ENCODE measurements around the gene TPSAB1. TPM values are rescaled to one million over a fixed set of nuclear protein-coding genes. Genes with fewer than 3 reads are reported as not detected.

The TPSAB1 gene
- total RNA-seq, 1 experiment from 2014 or later: not detected

DNA sequence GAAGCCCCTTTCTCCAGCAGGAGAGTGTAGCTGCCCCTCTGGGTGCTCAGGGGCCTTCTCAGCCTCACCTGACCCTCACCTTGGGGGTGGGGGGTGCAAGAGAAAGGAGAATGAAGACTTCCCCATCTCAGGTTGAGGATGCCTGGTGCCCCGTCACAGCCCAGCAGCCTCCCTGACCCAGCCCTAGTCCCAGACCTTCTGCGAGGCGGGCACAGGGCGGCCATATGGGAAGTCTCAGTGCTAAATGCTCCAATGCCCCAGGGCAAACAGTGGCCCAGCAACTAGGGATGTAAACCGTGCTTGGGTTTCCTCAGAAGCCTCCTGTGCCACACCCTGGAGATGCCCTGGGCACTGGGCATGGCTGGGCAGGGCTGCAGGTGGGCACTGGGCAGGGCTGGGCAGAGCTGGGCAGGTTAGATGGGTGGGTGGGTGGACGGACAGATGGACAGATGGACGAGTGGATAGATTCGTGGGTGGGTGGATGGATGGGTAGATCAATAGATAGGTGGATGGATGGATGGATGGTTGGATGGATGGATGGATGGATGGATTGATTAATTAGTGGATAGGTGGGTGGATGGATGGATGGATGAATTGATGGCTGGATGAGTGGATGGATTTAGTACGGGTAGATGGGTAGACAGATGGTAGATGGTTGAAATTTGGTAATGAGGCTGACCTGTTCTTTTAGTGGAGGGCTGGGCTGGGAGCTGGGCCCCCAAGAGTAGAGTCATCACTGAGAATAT, 32.1 kb downstream of the TPSAB1 start:
- H3K4me1 Mint-ChIP-seq (ENCODE audit: low read depth, unreplicated experiment): no peaks in the 10 kb centered on the region
- no TSS peak for BruUV-seq (replicated peaks)
- POLR2A ChIA-PET: no interaction called here
- H3K9me3 ChIP-seq: no peaks in the 10 kb centered on the region
- no peak overlapping the region for H3K4me3 Mint-ChIP-seq (ENCODE audit: unreplicated experiment)
- intact Hi-C loops (cut with micrococcal nuclease; ENCODE audit: unreplicated experiment): no loop called here
- H3K36me3 ChIP-seq (ENCODE audit: control insufficient read depth, insufficient read depth, low read length): no peaks in the 10 kb centered on the region
- H3K27me3 ChIP-seq (replicated peaks; ENCODE audit: control insufficient read depth, insufficient read depth, low read length): no peaks in the 10 kb centered on the region; the same call in 1 of the 2 replicates
- H3K4me3 ChIP-seq (ENCODE audit: low read depth, low read length): no peak overlapping the region
- peaks cover 7% of the 10 kb centered on the region for H3K9me3 Mint-ChIP-seq (ENCODE audit: unreplicated experiment)
- TF ChIP-seq CTCF (IDR thresholded peaks at IDR 0.05; ENCODE audit: insufficient read depth in 1 of 2, low read depth in 1 of 2, low read length in 1 of 2, severe bottlenecking in 1 of 2, unreplicated experiment in 1 of 2): no peak
- H3K27ac Mint-ChIP-seq (ENCODE audit: unreplicated experiment): no peak overlapping the region
- no peak for DNase-seq
- peaks cover 2% of the 10 kb centered on the region for H3K27me3 Mint-ChIP-seq (ENCODE audit: insufficient read depth, unreplicated experiment)
- CTCF ChIA-PET: no interaction called here
- H3K4me1 ChIP-seq: no peaks in the 10 kb centered on the region
- no peaks in the 10 kb centered on the region for H3K36me3 Mint-ChIP-seq (ENCODE audit: insufficient read depth, unreplicated experiment)

- Mint-ChIP-seq H3K27me3 (ENCODE audit: insufficient read depth, unreplicated experiment) (peaks cover 2% of the 10 kb centered on the region), H3K9me3 (ENCODE audit: unreplicated experiment) (peaks cover 7% of the 10 kb centered on the region), H3K4me1 (ENCODE audit: low read depth, unreplicated experiment) (no peaks in the 10 kb centered on the region), H3K4me3 (ENCODE audit: unreplicated experiment) (no peak overlapping the region), H3K36me3 (ENCODE audit: insufficient read depth, unreplicated experiment) (no peaks in the 10 kb centered on the region), H3K27ac (ENCODE audit: unreplicated experiment) (no peak overlapping the region)
- Histone ChIP-seq H3K27me3 (replicated peaks; ENCODE audit: control insufficient read depth, insufficient read depth, low read length) (no peaks in the 10 kb centered on the region; the same call in 1 of the 2 replicates), H3K4me1 (no peaks in the 10 kb centered on the region), H3K36me3 (ENCODE audit: control insufficient read depth, insufficient read depth, low read length) (no peaks in the 10 kb centered on the region), H3K4me3 (ENCODE audit: low read depth, low read length) (no peak overlapping the region), H3K9me3 (no peaks in the 10 kb centered on the region)
- intact Hi-C loops (cut with micrococcal nuclease; ENCODE audit: unreplicated experiment): no loop called here
- TF ChIP-seq CTCF (IDR thresholded peaks at IDR 0.05; ENCODE audit: insufficient read depth in 1 of 2, low read depth in 1 of 2, low read length in 1 of 2, severe bottlenecking in 1 of 2, unreplicated experiment in 1 of 2): no peak
- ChIA-PET POLR2A (no interaction called here), CTCF (no interaction called here)
- DNase-seq: no peak
- no TSS peak for BruUV-seq (replicated peaks)
These were observed 33.3 kb downstream of the TPSAB1 start for GRCh38 chr16:1273816-1274215.

- no peak for TF ChIP-seq CTCF (IDR thresholded peaks at IDR 0.05; ENCODE audit: insufficient read depth in 1 of 2, low read depth in 1 of 2, low read length in 1 of 2, severe bottlenecking in 1 of 2, unreplicated experiment in 1 of 2)
- no TSS peak for BruUV-seq (replicated peaks)
These were observed 34.3 kb downstream of the TPSAB1 start for GRCh38 chr16:1274767-1275166.

More at GRCh38 chr16:1274767-1275166, 34.3 kb downstream of the TPSAB1 start:
- H3K9me3 Mint-ChIP-seq (ENCODE audit: unreplicated experiment): peaks cover 7% of the 10 kb centered on the region
- Histone ChIP-seq H3K4me1 (no peaks in the 10 kb centered on the region), H3K27me3 (replicated peaks; ENCODE audit: control insufficient read depth, insufficient read depth, low read length) (no peaks in the 10 kb centered on the region; the same call in 1 of the 2 replicates), H3K36me3 (ENCODE audit: control insufficient read depth, insufficient read depth, low read length) (no peaks in the 10 kb centered on the region), H3K9me3 (no peaks in the 10 kb centered on the region), H3K4me3 (ENCODE audit: low read depth, low read length) (no peak overlapping the region)
- peaks cover 2% of the 10 kb centered on the region for H3K27me3 Mint-ChIP-seq (ENCODE audit: insufficient read depth, unreplicated experiment)
- intact Hi-C loops (cut with micrococcal nuclease; ENCODE audit: unreplicated experiment): no loop called here
- no peak for DNase-seq
- ChIA-PET CTCF (no interaction called here), POLR2A (no interaction called here)
- H3K4me1 Mint-ChIP-seq (ENCODE audit: low read depth, unreplicated experiment): no peaks in the 10 kb centered on the region
- no peak overlapping the region for H3K27ac Mint-ChIP-seq (ENCODE audit: unreplicated experiment)
- no peaks in the 10 kb centered on the region for H3K36me3 Mint-ChIP-seq (ENCODE audit: insufficient read depth, unreplicated experiment)
- no peak overlapping the region for H3K4me3 Mint-ChIP-seq (ENCODE audit: unreplicated experiment)

All from Caco-2 (cell line).